ENCODE data around the gene PAPOLA.

PAPOLA gene

GRCh38 chr14:96568621-96569020 is 66.4 kb downstream of the PAPOLA start:
- DNase-seq = no peak

GRCh38 chr14:96571311-96571710 is 69.1 kb downstream of the PAPOLA start:
- DNase-seq = no peak

DNA sequence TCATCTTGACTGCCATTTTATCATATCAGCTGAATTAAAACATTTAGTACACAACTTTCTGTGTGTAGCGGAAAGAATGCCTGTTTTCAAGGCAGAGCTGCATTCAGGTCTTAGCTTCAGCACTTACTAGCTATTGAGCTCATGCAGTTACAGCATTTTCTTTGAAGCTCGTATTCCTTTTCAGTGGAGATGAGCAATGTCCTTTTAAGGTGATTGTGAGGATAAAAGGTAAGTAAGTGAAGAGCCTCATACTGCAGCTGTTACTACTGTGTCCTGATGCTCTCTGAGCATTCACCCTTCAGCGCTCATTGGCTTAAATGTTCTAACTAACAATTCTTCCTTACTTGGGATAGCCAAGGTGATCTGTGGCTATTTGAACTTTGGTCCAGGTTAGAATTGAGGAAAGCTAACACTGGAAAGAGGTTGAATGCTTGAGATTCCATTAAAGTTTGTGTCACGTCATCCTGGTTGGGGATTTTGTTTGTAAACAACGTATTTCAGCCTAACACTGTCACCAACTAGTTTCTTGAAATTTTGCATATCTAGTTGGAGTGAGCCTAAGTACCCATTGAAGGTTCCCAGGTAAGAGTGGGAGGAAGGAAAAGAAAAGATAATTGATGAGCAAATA is 71.4 kb downstream of the PAPOLA start:
- no peak for DNase-seq

DNA sequence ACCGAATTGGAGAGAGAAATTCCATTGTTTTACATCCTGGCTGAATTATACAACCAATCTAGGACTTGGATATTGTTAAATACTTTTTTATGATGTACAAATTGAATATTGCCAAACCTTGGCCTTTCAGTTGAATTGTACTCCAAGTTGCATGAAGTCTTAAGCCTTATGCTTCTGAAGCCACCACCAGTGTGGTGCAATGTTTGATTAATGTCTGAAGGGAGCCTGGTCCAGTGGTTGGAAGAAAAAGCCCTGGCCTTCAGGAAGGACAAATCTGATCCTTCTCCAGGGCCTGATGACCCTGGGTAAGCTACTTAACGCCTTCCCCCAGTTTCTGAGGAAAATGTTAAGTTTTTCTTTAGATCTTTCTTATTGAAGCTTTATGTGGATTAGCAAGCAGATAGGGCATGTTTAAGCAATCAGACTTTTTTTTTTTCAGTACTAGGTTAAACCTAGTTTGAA is 72.0 kb downstream of the PAPOLA start:
- DNase-seq = no peak

DNA sequence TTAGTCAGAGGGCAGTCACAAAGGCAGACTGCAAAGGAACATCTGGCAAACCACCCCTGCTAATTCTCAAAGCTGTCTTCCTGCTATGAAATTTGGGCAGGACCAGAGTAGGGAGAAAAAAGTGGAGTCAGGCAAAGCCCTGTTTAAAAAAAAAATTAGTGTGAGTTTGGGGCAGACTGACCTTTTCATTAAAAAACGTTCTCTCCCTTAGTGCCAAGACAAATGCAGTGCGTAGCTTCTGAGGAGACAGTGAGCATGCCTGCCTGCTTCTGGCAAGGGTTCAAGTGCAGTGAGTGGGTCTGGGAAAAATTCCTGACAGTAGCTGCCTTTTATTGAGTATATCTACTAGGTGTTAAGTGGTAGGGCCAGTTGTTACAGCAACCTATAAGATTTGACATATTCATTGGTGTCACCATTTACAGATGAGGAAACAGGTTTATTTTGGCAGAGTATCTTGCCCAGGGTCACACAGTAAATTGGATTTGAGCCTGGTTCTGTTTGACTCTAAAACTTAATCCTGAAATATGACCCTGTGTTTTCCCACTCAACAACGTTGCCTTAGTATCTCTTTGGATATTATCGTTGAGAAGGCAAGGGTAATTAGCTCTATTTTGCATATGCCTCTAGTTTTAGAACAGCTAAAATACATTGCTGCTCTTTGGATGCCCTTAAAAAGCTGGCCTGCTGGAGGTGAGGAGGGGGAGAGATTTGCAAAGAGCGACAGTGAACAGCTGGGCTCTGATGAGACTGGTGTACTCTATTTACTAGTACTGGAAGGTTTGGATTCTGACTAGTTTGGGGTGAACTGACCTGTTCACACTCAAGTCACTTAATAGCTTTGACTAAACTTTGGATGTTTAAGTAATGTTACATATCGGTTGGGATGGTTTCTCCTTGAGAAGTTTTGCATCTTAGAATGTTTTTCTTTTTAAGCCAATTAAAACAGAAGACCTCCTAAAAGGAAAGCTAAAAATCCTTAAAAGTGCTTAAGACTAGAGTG is 72.8 kb downstream of the PAPOLA start:
- DNase-seq = no peak

DNA sequence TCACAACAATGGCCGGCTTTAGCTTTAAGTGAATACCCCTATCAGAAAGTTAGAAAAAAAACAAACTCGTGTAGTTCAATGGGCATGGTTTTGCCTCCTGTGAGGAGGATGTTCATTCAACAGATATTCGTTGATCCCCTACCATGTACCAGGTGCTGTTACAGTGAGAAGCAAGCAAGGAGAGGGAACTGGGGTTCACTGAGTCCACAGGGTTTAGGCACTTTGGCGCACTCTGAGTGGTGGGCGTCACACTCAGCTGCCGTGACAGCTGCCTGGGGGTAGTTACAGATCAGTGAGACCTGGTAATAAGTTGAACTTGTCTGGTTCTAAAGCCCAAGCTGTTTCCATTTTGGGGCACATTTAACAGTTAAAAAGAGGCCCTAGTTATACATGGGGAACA is 74.2 kb downstream of the PAPOLA start:
- DNase-seq = no peak

DNA sequence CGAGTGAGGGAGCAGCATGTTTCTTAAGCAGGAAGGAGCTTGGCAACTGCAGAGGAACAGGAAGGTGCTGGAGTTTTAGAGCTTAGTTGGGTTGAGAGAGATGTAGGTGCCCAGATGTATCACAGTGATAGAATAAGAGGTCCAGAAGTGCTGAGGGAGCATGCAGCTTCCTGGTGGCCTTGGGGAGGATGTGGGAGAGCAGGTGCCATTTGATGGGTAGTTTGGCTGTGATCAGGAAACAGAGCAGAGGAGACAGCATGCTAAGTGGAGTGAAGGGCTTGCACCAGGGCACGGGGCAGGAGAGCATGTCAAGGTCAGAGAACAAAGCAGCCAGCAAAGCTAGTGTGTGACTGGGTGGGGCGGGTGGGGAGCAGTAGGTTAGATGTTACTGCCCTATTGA is 74.8 kb downstream of the PAPOLA start:
- DNase-seq = no peak

GRCh38 chr14:96578619-96579018 is 76.4 kb downstream of the PAPOLA start:
- no peak for DNase-seq

DNA sequence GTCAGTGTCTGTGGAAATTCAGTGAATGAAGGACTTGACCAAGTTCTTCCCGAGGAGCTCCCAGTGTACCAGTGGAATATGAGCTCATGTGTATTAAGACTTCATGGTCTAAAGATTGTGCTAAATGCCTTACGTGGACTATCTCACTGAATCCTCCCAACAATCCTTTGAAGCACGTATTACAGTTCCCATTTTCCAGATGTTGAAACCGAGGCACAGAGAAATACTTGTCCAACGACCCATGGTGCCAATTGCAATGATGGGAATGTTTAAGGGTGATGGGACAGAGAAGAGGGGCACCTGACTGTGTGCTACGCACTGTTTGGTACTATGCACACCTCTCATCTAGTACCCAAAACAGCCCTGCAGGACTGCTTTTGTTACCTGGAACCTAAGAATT is 77.2 kb downstream of the PAPOLA start:
- DNase-seq = no peak

DNA sequence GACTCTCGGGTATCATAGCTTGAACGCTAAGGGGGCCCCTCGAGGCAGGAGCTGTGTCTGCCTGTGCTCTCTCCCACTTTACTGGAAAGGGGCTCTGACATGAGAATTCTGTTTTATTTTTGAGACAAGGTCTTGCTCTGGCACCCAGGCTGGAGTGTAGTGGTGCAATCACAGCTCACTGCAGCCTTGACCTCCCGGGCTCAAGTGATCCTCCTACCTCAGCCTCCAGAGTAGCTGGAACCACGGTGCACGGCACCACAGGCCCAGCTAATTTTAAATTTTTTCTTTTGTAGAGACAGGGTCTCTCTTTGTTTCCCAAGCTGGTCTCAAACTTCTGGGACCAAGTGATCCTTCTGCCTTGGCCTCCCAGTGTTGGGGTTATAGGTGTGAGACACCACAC is 77.7 kb downstream of the PAPOLA start:
- DNase-seq = no peak

DNA sequence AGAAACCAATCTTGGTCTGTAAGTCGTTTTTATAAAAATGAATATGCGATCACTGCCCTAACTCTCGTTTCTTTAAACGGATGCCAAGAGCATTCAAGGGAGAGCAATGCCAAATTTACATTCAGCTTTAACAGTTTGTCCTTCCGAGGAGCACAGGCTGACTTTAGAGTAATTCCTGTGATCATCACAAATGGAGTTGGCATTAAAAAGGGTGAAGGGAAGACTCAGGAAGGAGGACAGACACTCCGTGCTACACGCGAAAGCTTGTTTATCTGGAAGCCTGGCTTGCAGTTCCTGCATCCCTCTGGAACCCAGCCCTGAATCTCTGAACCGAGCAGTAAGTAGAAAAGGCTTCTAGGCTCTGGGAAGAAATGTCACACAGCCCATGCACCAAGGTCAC is 78.4 kb downstream of the PAPOLA start:
- no peak for DNase-seq

- DNase-seq = no peak
Observed at GRCh38 chr14:96581026-96581425, 78.8 kb downstream of the PAPOLA start.

GRCh38 chr14:96581902-96582301 is 79.7 kb downstream of the PAPOLA start:
- DNase-seq = no peak

DNA sequence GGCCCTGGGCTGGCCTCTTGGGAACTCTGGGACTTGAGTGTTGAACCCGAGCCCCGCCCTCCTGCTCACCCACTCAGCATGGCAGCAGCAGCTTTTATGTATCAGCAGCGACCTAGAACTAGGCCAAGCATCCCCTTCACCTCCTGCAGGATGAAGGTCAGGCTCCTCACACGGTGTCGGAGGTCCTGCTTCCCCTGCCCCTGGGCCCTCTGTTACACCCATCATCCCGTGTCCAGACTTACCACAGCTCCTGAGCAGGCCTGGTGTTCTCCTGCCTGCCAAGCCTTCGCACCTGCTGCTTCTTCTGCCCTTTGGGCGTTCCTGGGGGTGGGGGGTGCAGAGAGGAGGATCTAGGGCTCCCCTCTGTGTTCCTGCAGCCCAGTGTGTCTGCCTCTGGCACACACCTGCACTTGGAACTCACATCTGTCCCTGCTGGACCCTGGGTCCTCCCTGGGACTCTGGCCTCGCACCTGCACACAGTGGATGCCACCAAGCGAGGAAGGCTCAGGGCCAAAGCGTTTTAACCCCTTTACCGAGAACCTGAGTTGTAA is 80.3 kb downstream of the PAPOLA start:
- no peak for DNase-seq

GRCh38 chr14:96582995-96583394 is 80.8 kb downstream of the PAPOLA start:
- no peak for DNase-seq

- DNase-seq = no peak
Observed at GRCh38 chr14:96583569-96584041, 81.4 kb downstream of the PAPOLA start.

- DNase-seq = peak; percentile 18
Observed at GRCh38 chr14:96584199-96584906, 82.2 kb downstream of the PAPOLA start.

DNA sequence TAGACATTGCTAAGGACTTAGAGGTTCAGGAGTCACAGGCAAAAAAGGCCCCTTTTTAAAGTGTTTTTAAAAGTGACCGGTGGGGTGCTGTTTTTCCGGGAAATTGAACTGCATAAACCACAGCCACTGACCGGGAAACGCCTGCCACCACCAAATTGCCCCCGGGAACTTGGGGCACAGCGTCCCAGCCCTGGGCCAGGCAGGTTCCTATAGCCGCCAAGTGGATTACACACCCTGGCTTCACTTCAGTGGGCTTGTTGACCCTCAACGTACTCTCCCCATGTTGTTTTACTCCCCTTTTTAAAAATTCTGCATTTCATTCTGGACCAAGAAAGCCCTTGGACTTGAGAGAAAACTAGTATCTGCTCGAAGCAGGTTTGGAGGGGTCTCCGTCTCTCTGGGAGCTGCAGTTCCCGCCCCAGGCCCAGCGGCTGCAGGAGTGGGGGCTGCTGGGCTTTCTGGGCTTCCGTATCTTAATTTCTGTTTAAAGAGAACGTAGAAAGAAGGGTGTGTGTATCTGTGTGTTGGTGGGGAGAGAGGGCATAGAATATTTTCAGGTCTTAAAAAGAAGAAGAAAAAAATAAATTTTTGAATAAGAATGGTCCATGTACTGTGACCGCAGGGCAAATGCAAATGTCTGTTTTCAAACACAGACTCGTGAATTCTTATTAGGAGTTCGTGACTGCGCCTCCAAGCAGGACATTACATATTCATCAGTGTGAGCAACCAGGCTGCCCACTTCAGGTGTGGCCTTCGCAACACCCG is 82.9 kb downstream of the PAPOLA start:
- DNase-seq = no peak

DNA sequence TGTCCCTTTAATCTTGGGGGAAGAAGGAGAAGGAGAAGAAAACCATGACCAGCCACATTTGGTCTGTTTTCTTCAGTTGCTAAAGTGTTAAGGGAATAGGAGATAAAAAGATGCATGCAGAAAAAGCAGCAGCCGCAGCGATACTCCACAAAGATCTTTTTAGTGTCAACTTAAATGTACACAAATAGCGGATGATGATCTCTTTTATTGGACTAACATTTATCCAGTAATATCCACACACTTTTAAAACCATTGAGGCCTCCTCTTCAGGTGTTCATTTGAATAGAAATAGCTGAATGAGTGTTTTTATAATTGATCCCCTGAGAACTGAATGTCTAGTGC is 83.5 kb downstream of the PAPOLA start:
- no peak for DNase-seq

GRCh38 chr14:96586056-96586455 is 83.9 kb downstream of the PAPOLA start:
- no peak for DNase-seq

- DNase-seq = no peak
Observed at GRCh38 chr14:96586921-96587822, 85.0 kb downstream of the PAPOLA start.

Data from activated naive CD4-positive, alpha-beta T cell treated with anti-CD3 and anti-CD28 coated beads, Interleukin-2, amount 50 U/mL, for 16 hours (primary cell).